ENCODE measurements around the gene TMEM208.

The TMEM208 gene

DNA sequence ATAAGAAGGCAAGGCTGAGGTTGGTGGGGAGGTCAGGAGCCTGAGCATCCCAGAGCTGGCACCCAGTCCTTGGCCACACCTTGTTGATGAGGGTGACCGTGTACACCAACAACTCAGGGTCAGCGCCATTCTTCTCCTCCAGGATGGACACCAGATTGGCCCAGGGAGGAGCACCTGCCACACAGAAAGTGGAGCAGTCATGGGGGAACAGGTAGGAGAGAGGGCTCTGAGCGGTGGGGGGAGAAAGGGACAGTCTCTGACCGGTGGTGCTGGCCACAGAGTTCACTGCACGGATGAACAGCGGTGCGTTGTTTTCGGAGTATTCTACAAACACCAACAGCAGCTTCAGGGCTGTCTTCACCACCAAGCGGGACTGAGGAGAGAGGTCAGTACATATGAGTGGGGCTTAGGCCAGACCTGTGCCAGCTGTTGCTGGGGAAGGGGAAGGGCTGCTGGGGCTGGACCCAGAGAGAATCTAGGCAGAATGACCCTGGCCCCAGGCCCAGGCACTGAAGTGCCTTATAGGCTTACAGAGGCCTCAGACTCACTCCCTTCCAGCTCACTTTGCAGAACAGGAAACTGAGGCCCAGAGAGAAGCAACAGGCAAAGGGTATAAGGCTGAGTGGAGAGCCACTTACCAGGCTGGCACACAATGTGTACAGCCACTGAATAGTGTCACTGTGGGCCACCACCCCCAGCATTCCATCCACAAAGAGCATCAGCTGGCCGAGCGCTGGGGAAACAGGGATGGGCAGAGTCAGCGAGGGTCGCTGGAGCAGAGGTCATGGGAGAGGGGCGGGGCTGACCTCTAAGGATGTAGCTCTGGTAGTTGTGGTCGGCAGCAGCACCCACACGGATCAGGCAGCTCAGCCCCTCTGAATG lies 10.7 kb downstream of the TMEM208 start:
- no peak for DNase-seq

DNA sequence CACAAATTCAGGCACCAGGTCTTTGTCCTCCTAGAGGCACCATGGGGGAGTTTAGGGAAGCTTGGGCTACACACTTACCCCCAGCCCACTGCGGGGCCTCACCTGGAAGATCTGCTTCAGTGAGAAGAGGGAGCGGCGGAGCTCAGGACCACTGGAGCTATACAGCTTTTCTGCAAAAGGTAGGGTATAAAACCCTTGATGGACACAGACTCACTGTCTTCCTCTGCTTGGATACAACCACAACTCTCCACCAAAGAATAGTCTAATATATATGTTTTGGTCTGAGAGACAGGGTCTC lies 11.3 kb downstream of the TMEM208 start:
- DNase-seq, result no peak

DNA sequence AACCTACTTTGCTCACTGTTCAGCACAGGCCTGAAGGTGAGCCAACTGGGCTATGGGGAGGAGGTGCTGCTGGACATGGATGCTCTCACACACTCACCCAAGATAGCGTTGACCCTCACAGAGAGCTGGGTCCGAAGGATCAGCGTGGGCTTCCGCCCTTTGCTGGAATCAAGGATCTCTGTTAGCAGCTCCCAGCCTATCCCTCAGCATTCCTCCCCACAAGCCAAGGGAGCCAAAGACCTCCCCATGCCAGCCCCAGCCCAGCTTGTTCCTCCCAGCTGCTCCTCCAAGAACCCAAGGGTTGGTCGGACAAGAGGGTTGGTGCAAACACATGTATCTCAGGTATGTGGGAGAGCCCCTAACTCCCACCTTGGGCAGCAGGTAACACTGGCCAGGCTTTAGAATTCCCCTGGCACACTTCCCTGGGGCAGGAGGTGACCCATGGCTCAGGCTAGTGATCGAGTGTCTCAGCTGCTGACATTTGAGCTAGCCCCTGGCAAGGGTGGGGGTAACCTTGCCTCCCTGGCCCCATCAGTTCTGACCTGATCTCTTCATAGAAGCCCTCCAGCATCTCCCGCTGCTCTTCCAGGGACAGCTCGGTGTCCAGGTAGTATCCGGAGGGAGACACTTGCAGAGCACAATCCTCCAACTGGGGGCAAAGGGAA lies 12.0 kb downstream of the TMEM208 start:
- no peak for DNase-seq

DNA sequence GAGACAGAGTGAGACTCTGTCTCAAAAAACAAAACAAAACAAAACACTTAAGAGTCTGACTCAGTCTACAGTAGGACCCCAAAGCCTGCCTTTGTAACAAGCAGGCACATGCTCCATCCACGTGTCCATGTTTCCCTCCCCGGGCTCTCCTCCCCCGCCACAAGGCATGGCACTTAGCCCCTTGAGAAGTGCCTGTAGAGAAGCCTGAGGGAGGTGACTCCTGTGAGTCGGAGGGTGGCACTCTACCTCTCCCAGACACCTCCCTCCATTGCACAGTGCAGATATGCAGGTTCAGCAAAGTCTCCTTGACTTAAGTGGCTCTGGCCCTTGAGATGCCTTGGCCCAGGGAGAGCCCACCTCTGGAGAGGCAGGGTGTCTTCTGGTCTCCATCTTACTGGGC lies 13.6 kb downstream of the TMEM208 start:
- no peak for DNase-seq

DNA sequence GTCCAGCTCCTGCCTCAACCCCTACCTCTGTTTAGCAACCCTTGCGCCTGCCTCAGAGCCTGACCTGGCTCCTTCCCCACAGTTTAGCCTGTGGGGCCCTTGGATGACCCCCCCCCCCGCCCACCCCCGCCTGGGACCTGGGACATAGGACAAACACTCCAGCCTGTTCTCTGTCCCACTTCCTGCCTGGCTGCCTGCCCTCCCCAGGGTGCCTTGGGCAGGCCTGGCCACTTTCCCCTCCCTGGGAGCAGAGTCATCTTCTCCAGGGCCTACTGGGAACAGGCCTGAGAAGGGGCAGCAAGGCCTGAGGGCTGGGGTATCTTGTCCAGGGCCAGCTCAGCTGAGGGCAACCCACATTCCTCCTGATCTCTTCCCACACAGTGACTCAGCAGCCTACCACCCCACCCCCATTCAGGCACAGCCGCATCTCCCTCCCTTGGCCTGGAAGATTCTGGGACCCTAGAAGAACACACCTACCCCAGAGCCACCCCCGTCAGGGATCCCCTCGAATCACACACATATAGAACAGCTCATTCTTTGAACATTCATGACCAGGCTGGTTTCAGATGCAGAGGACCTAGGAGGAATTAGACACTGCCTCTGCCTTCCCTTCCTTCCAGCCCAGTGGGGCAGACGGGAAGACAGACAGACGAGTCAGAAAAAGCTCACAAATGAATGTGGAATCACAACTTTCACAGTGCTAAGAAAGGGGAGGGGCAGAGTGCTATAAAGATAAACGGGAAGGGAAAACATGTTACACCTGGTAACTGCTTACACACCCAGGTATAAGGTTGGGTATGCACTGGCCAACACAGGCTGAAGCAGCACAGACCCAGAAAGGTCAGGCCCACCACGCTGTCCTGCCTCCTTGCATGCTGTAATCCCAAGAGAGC lies 14.3 kb downstream of the TMEM208 start:
- no peak for DNase-seq

DNA sequence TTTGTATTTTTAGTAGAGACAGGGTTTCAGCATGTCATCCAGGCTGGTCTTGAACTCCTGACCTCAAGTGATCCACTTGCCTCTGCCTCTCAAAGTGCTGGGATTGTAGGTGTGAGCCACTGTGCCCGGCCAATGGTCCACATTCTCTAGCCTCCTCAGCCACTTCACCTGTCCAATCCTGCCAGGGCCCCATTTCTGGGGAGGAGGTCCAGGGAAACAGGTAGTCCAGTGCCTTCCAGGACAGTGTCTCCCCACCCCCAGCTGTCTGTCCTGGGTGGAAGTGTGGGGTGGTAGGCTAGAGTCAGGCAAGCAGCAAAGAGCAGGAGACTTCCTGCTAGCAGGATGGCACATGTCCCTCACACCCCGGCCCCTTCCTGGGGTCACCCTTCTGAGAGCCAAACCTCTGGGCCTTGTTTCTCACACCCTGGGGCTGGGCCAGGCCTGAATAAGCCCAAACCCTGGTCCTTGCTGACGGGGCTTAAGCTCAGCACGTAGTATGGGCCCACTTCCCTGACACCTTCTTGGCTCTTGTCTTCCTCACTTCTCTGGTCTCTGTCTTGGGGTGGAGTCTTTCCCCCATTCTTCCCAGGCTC lies 15.3 kb downstream of the TMEM208 start:
- DNase-seq, result no peak

DNA sequence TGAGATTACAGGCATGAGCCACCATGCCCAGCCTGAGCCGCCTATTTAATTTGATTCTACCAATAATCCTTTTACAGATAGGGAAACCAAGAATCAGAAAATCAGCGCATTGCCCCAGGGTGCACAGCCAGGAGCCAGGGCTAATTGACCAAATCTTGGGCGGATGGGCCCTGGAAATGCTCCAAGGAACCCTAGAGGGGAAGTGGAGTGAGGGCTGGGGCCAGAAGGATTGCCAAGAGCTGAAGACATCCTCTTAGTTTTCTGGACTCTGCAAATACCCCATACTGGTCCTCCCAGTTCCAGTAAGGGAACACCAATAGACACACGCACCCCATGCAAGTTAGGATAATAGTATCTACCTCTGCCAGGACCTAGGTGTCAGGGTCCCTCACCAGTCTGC lies 16.6 kb downstream of the TMEM208 start:
- no peak for DNase-seq

DNA sequence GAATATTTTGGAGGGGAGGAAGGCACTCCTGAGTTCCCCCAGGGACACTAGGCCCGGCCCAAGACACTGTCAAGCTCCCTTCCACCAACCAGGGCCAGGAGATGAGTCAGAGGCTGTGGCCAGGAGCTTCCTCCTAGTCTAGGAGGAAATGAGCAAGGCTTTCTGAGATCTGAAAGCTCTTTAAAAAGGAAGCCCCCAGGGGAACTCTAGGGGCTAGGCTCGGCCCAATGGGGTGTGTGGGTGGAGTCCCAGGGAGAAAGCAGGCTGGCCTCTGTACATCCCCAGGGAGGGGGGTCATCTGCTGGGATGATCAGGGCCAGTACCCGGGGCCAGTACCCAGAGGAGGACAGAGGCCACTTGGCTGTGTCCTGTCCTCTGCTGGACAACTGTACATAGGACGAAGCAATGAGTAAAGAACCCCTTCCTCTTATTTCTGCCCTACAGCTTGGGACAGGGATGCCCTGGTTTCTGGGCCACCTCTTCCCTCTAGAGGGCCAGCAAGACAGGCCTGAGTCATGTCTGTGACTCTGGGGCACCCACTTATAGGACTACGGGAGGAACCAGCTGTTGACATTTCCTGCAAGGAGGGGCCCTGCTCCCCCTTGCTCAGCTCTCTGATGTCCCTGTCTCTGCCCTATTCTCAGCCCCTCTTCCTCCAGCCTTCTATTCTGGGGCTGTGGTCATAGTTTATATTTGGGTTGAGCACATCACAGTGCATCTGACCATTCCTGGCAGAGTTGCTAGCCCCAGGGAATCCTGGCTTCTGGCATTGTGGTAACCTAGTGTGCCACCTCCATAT lies 17.7 kb downstream of the TMEM208 start:
- DNase-seq, result no peak

DNA sequence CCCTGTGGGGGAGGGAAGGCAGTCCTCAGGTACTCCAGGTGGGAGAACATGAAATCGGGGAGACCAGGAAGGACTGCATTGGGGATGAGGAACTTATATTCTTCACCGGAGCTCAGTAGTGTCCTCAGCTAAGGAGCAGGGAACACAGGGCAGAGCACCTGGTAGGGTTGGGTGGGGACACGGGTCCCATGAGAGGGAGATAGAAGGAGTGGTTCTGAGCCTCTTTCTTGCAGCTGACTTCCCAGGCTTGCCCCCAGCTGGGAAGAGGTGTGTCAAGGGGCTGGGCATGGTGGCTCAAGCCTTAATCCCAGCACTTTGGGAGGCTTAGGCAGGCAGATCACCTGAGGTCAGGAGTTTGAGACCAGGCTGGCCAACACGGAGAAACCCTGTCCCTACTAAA lies 18.3 kb downstream of the TMEM208 start:
- no peak for DNase-seq

DNA sequence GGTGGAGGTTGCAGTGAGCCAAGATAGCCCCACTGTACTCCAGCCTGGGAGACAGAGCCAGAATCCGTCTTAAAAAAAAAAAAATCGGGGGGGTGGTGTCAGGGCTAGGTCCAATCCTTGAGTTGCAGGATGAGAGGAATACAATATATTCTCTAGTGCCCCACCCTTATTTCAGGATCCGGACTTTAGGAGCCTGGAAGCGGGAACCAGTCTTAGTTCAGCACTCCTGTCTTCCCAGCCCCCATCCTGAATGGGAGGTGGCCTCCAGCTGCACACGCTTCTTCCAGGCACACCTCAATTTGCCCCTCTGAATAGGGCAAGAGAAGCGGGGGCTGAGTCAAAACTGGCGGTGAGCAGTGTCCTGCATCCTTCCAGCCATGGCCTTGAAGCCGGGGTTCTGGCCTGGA lies 18.7 kb downstream of the TMEM208 start:
- no peak for DNase-seq

DNA sequence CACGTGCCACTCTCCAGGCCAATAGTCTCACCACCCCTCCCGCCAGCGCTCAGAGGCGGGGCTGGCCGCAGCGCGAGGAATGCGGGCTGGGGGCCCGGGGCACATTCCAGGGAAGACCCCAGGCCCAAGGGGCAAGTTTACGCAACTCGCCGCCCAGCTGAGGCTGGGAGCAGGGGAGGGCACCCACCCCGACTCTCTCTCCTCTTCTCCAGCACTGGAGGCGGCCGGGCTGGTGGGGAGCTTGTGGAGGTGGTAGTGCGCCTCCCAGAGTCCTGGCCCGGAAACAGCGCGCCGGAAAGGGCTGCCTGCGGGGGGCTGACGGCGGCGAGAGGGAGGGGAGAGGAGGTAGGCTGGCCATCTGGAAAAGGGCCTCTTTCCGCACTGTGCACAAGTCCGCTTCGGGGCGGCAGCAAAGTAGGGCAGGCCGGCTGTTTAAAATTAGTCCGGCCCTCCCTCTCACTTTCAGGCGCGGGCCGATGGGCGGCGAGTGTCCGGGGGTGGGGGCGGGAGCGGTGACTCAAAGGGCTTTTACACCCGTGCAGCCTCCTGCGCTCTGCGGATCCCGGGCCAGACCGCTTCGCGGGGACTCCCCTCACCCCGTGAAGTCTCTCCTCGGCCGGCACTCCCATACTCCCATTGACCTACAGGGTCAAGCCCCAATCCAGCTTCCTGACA lies 19.3 kb downstream of the TMEM208 start:
- DNase-seq, result no peak

DNA sequence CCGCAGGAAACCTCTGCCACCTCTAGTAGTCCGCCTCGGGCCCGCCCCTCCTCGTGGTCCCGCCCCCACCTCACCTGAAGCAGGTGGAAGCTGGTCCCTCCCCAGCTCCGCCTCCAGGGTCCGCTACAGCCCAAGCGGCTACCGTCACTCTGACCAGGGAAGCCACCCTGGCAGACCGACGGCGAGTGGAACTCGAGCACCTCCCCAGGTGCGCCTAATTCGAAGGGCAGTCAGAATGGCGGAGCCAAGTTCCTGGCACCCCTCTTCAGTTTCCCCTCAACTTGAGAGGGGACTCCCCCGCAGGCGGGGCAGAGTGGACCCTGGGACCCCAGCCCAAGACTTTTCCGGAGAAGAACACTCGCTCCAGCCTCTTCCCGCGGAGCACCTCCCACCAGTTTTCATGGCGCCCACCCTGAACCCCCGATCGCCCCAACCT lies 19.8 kb downstream of the TMEM208 start:
- DNase-seq, result peak; percentile 42 to 54

DNA sequence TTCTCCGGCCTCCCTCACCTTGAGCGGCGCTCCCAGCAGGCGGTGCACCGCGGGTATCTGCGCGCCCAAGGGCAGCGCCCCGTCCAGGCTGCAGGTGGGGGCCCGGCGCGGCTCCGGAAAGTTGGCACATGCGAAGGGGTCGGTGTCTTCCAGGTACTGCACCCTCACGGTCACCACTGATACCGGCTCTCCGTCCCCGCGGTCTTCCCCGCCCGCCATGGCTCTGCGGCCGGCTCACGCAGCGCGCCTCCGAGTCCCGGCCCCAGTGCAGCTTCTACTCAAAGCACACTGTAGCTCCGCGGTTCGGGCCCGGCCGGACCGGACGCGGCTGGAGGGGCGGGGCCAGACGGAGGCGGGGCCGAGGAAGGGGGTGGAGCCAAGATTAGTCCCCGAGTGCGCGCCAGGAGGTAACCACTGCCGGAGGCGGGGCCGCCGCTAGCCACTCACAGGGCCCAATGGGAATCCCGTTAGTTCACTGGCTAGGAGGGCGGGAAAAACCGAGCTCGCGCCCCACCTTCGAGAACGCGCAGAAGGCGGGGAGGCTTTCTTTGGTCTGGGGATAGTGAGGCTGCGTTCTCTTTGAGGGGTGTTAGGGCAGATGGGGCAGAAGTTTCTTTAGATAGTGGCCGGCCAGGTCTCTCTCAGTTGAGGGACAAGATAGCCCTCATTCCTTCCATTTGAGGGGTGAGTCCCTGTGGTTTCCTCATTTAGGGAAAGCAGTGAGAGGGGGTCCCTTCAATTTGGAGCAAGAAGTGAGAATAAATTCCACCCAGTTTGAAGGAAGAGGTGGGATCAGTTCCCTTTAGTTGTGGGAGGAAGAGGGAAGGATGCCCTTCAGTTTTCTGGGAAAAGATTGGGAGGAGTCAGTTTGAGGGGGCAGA lies 20.5 kb downstream of the TMEM208 start, which contains the start of gene FHOD1:
TSS of gene FHOD1 (minus strand) at position 290 of the 881 bp plus-strand sequence. CDS start at position 219, 71 bp downstream.
- DNase-seq, result peak; percentile 55 to 81

DNA sequence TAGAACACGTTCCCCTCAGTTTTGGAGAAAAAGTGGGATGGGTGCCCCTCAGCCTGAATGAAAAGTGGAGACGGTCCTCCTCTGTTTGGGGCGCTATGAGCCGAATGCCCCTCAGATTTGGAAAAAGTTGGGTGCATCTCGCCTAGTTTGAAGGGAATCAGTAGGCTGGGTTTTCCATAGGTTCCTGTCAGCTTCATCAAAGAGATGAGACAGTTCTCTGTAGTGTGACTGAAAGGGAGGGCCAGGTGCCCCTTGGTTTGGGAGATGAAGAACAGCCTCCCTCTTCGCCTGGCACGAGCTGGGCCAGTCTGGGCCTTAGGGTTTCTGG lies 21.1 kb downstream of the TMEM208 start:
- no peak for DNase-seq

DNA sequence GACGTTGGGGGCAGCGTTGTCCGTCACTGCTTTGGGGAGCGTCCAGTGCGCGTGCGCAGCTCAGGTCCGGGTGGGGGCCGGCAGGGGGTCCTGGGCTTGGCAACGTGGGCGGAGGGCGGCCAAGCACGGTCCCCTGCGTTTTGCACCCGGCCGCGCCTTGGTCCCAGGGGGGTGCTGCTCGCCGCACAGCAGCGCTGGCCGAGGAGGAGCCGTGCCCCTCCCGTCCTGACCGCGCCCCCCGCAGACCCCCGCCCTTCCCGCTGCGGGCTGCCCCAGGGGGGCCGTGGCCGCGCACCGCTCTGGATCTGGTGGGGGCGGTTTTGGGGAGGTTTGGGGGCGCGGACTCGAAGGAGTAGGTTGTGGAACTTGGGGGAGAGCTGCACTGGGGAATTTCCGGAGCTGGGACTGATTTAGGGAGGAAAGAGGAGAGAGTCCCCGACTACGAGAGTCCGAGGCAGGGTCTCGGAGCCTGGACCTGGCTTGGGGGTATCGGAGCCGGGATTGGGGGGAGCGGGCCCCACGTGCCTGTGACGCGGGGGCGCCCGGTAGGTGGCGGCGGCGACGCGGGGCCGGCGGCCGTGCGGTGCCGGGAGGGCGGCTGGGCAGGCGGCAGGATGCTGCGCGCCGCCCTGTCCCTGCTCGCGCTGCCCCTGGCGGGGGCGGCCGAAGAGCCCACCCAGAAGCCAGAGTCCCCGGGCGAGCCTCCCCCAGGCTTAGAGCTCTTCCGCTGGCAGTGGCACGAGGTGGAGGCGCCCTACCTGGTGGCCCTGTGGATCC lies 21.7 kb downstream of the TMEM208 start, which contains the start of gene SLC9A5:
TSS of gene SLC9A5 (plus strand) at position 579 of the 777 bp plus-strand sequence. CDS start at position 615, 36 bp downstream.
- no peak for DNase-seq

DNA sequence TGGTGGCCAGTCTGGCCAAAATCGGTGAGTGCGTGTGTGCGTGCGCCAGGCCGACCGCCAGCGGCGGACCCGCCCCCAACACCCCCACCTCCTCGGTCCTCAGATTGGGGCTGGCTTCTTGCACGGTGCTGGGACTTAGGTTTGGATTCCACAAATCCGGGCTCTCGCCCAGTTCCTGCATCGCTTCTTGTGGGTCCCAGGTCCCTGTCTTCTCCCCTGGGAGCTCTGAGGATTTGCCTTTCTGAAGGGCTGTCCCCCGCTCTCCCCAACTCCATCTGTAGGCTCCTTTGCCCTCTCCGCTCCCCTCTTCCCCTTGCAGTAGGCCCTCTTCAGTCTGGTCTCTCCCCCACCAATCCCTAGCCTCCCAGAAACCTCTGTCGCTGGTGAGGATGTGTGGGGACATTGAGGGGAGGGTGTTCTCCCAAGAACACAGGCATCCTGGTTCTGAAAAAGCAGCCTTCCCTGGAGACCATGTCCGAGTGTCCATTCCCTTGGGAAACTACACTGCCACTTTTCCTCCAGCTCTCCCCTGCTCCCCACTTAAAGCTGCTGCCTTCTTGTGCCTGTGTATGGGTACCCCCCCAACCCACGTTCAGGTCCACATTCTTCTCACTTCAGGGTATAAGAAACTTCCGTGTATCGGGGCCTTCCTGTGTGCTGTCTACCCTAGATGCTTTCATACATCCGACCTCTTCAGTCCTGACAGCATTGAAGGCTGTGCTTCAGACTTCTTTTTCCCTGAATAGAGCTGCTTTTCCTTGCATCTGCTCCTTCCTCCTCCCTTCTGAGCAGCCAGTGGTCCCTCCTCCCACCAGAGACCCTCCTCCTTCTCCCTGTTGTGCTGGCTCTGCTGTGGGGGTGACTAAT lies 22.5 kb downstream of the TMEM208 start:
- no peak for DNase-seq

DNA sequence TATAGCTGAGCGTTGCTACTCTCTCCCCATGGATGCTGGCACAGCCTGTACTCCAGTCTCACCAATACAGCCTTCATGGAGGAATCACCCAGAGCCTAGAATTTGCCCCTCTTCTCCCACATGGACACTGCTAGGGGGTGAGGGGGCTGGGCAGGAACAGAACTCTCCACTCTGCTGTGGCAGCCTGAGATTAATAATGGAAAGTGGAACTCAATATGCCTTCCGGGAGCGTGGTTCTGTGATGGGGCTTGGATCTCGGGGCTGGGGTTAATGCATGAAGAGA lies 23.1 kb downstream of the TMEM208 start:
- DNase-seq, result no peak

DNA sequence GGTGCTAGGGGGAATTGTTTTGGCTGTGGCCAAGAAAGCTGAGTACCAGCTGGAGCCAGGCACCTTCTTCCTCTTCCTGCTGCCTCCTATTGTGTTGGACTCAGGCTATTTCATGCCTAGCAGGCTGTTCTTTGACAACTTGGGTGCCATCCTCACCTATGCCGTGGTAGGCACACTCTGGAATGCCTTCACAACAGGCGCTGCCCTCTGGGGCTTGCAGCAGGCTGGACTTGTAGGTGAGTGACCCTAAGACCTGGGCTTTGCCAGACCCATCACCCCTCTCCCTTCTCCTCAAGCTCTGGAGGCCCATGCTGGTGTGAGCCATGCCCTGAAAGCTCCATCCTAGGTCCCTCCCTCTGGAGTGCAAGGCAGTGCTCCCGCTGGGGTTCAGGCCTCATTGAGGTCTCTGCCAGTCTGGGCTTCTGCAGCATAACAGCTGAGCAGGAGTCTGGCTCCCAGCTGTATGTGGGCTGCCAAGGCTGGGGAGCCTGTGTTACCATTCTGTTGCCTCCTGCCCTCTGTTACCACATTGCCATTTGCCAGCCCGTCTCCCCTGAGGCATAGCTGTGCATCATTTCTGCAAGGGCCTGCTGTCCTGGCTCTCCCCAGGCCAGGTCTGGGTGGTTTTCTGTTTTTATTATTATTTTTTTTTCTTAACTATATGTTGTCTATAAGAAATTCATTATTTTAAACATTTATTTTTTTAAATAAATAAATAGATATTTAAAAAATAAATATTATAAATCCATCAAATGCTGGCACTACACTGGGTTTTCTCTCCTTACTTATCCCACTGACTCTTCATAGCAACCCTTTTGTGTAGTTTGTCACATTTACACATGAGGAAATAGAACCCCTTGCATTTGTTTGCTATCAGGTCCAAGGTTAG lies 25.9 kb downstream of the TMEM208 start:
- DNase-seq, result no peak
